PC-3 (cell line): ENCODE measurements around the gene ITPR3. TPM values are rescaled to one million over a fixed set of nuclear protein-coding genes. Genes with fewer than 3 reads are reported as not detected.

Source experiments
- ATAC-seq: fragments of 200-7000 bp; cut with Tn5 transposase; 2 replicates; pipeline ENCODE4 v1.9.1; 2020; ENCODE audit warnings: mild to moderate bottlenecking, moderate library complexity
- BruUV-seq: library from RNA; stranded (reverse); fragments of 400-500 nt; replicated peaks from 2 replicates; lab custom pipeline; 2021; lab: Mats Ljungman, UMichigan
- CTCF ChIA-PET: fragments of 300-600 bp; sonication (Branson Sonifier 250); formaldehyde crosslinking; loops from one replicate; lab custom pipeline; 2022; ENCODE audit warnings: antibody characterized with exemption; lab: Charles Lee
- POLR2A ChIA-PET: fragments of 300-600 bp; sonication (Branson Sonifier 250); formaldehyde crosslinking; loops from one replicate; lab custom pipeline; 2022; ENCODE audit warnings: antibody characterized with exemption; ENCODE audit not compliant: unreplicated experiment; lab: Charles Lee
- DNase-seq: peaks from one replicate; pipeline ENCODE4 v3.0.0-alpha.2; 2015
- H2AFZ ChIP-seq: fragments of 300-600 bp; sonication (generic); 2 replicates; pipeline ENCODE4 v1.6.0; 2016; ENCODE audit warnings: antibody characterized with exemption, low read length
- H3F3A ChIP-seq: fragments of 300-600 bp; sonication (generic); one replicate; pipeline ENCODE4 v1.6.0; 2017; ENCODE audit warnings: antibody characterized with exemption, low read length, control low read depth, mild to moderate bottlenecking; ENCODE audit not compliant: unreplicated experiment
- H3K27ac ChIP-seq: fragments of 300-600 bp; sonication (generic); 2 replicates; pipeline ENCODE4 v1.5.1; 2016; ENCODE audit warnings: mild to moderate bottlenecking, low read length
- H3K27me3 ChIP-seq: fragments of 300-600 bp; sonication (generic); 2 replicates; pipeline ENCODE4 v1.6.1; 2016; ENCODE audit warnings: low read length, mixed read lengths
- H3K36me3 ChIP-seq: fragments of 300-600 bp; sonication (generic); 2 replicates; pipeline ENCODE4 v1.6.1; 2016; ENCODE audit warnings: low read depth, mixed run types, low read length, mixed read lengths
- H3K4me1 ChIP-seq: fragments of 300-600 bp; sonication (generic); 2 replicates; pipeline ENCODE4 v1.5.1; 2016; ENCODE audit warnings: low read length; ENCODE audit not compliant: insufficient read depth
- H3K4me2 ChIP-seq: fragments of 300-600 bp; sonication (generic); 2 replicates; pipeline ENCODE4 v1.6.0; 2016; ENCODE audit warnings: low read length
- H3K4me3 ChIP-seq: fragments of 300-600 bp; sonication (generic); 2 replicates; pipeline ENCODE4 v1.5.1; 2016; ENCODE audit warnings: mild to moderate bottlenecking, low read length, mixed read lengths
- H3K79me2 ChIP-seq: fragments of 300-600 bp; sonication (generic); 2 replicates; pipeline ENCODE4 v1.6.1; 2017; ENCODE audit warnings: low read length, mixed read lengths
- H3K9ac ChIP-seq: fragments of 300-600 bp; sonication (generic); 2 replicates; pipeline ENCODE4 v1.6.0; 2016; ENCODE audit warnings: mild to moderate bottlenecking, low read length
- H3K9me2 ChIP-seq: fragments of 300-600 bp; sonication (generic); replicated peaks from 2 replicates; pipeline ENCODE4 v1.6.1; 2016; ENCODE audit warnings: mixed run types, low read length, mixed read lengths
- H3K9me3 ChIP-seq: fragments of 300-600 bp; sonication (generic); 2 replicates; pipeline ENCODE4 v1.6.1; 2016; ENCODE audit warnings: low read length, mixed read lengths
- H4K20me1 ChIP-seq: fragments of 300-600 bp; sonication (generic); 2 replicates; pipeline ENCODE4 v1.6.1; 2016; ENCODE audit warnings: low read length, mixed read lengths
- CTCF ChIP-seq: fragments of 300-600 bp; sonication (generic); conservative IDR thresholded peaks from 2 replicates; pipeline ENCODE4 v1.5.1; 2017; ENCODE audit warnings: antibody characterized with exemption, low read depth, mild to moderate bottlenecking, low read length
- EZH2 ChIP-seq: fragments of 300-600 bp; sonication (generic); IDR thresholded peaks from one replicate; pipeline ENCODE4 v1.6.1; 2017; ENCODE audit warnings: antibody characterized with exemption, mild to moderate bottlenecking, low read length; ENCODE audit not compliant: unreplicated experiment
- EZH2phosphoT487 ChIP-seq: fragments of 300-600 bp; sonication (generic); IDR thresholded peaks from 2 replicates; pipeline ENCODE4 v1.6.1; 2018; ENCODE audit warnings: mild to moderate bottlenecking, antibody characterized with exemption, low read length, borderline replicate concordance
- intact Hi-C: fragments of 100-400 bp; cut with micrococcal nuclease; formaldehyde crosslinking; loops from 2 replicates; pipeline ENCODE4 v1.9.0; 2023
- total RNA-seq: library from RNA; depleted of rRNA; stranded (reverse); fragments of >200 nt; gene quantifications from 2 replicates; pipeline ENCODE4 v1.2.3, GENCODE V29; 2014

Gene ITPR3
- total RNA-seq, 1 experiment from 2014 or later = 41.8 TPM

- Histone ChIP-seq H3F3A (no peaks in the 10 kb centered on the region), H3K9me3 (no peaks in the 10 kb centered on the region), H3K79me2 (no peaks in the 10 kb centered on the region), H3K4me3 (no peak overlapping the region), H3K9ac (no peak overlapping the region), H3K36me3 (peaks cover 26% of the 10 kb centered on the region), H3K27ac (no peak overlapping the region), H3K9me2 (no peaks in the 10 kb centered on the region), H3K4me1 (peaks cover 16% of the 10 kb centered on the region), H2AFZ (no peak overlapping the region), H4K20me1 (no peaks in the 10 kb centered on the region), H3K4me2 (no peak overlapping the region), H3K27me3 (no peaks in the 10 kb centered on the region)
- no TSS peak for BruUV-seq
- TF ChIP-seq EZH2 (no peak), CTCF (no peak), EZH2phosphoT487 (no peak)
- ChIA-PET POLR2A (no interaction called here), CTCF (no interaction called here)
- DNase-seq (no peak), ATAC-seq (no peak)
- intact Hi-C loops = no loop called here
These were observed 57.3 kb downstream of the ITPR3 start for GRCh38 chr6:33678233-33678931.

GRCh38 chr6:33678932-33679490, 57.9 kb downstream of the ITPR3 start:
- Histone ChIP-seq H2AFZ (no peak overlapping the region), H3K9me2 (no peaks in the 10 kb centered on the region), H3K9me3 (no peaks in the 10 kb centered on the region), H3K36me3 (peaks cover 20% of the 10 kb centered on the region), H3K4me3 (no peak overlapping the region), H3K4me2 (no peak overlapping the region), H3K79me2 (no peaks in the 10 kb centered on the region), H3K9ac (no peak overlapping the region), H3K4me1 (peaks cover 15% of the 10 kb centered on the region), H3F3A (no peaks in the 10 kb centered on the region), H4K20me1 (no peaks in the 10 kb centered on the region), H3K27me3 (no peaks in the 10 kb centered on the region), H3K27ac (no peak overlapping the region)
- ChIA-PET CTCF (no interaction called here), POLR2A (interaction anchor here (0.6 kb wide), 1 partner anchor 117 kb away, joined by 4 read pairs; no protein-coding TSS in a partner anchor)
- no peak for ATAC-seq
- intact Hi-C loops = no loop called here
- no TSS peak for BruUV-seq
- TF ChIP-seq EZH2 = no peak
- no peak for TF ChIP-seq EZH2phosphoT487
- TF ChIP-seq CTCF = no peak
- no peak for DNase-seq

- BruUV-seq = no TSS peak
- Histone ChIP-seq H3K27me3 (no peaks in the 10 kb centered on the region), H3K4me1 (peaks cover 15% of the 10 kb centered on the region), H3K79me2 (no peaks in the 10 kb centered on the region), H3K9ac (no peak overlapping the region), H2AFZ (no peak overlapping the region), H3K4me3 (no peak overlapping the region), H3K9me2 (no peaks in the 10 kb centered on the region), H3K9me3 (no peaks in the 10 kb centered on the region), H4K20me1 (no peaks in the 10 kb centered on the region), H3F3A (no peaks in the 10 kb centered on the region), H3K4me2 (no peak overlapping the region), H3K27ac (no peak overlapping the region), H3K36me3 (peaks cover 20% of the 10 kb centered on the region)
- DNase-seq (no peak), ATAC-seq (no peak)
- POLR2A ChIA-PET = interaction anchor here (0.6 kb wide), 2 partner anchors 118 to 382 kb away, joined by 4 read pairs; no protein-coding TSS in a partner anchor
- TF ChIP-seq EZH2 (no peak), EZH2phosphoT487 (no peak), CTCF (no peak)
- CTCF ChIA-PET = no interaction called here
- intact Hi-C loops = no loop called here
These were observed 58.6 kb downstream of the ITPR3 start for GRCh38 chr6:33679761-33680160.
